GM23248 (cell line): ENCODE measurements around the gene KRTAP19-1.

ENCODE experiments used
- EZH2 ChIP-seq: fragments of 200-600 bp; sonication (generic); IDR thresholded peaks from 2 replicates; pipeline ENCODE4 v1.6.1; 2018; ENCODE audit warnings: antibody characterized with exemption, mild to moderate bottlenecking; ENCODE audit not compliant: insufficient read depth, poor library complexity, severe bottlenecking
- EZH2phosphoT487 ChIP-seq: fragments of 200-600 bp; sonication (generic); IDR thresholded peaks from 2 replicates; pipeline ENCODE4 v1.6.1; 2018; ENCODE audit warnings: antibody characterized with exemption, moderate library complexity, mild to moderate bottlenecking, low read depth; ENCODE audit not compliant: insufficient read depth

DNA sequence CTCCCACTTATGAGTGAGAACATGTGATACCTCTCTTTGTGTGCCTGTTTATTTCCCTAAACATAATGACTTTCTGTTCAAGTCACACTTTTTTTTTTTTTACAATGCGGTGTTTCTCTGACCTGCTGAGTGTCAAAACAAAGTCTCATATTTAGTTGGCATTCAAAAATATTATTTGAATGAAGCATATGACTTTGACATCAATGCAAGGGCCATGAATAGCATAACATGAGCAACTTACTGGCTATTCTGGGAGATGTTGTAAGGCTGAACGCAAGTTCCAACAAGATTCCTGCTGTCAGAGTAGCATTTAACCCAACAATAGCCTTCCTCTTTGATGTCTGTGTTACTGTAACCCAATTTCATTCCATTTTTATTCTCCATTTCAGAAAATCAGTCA lies 2.0 kb upstream of the KRTAP19-1 start:
- TF ChIP-seq EZH2phosphoT487 (no peak), EZH2 (no peak)
